MM.1S (cell line): ENCODE data around the gene BLID.

Source experiments
- DNase-seq: peaks from one replicate; pipeline ENCODE4 v3.0.0-alpha.2; 2015
- H2AFZ ChIP-seq: fragments of 300-600 bp; sonication (generic); 2 replicates; pipeline ENCODE4 v1.6.0; 2016; ENCODE audit warnings: antibody characterized with exemption, low read length
- H3F3A ChIP-seq: fragments of 300-600 bp; sonication (generic); 2 replicates; pipeline ENCODE4 v1.6.1; 2016; ENCODE audit warnings: mild to moderate bottlenecking, antibody characterized with exemption, low read length, moderate library complexity, mixed read lengths; ENCODE audit not compliant: insufficient read depth
- H3K27ac ChIP-seq: fragments of 300-600 bp; sonication (generic); 2 replicates; pipeline ENCODE4 v1.5.1; 2016; ENCODE audit warnings: mild to moderate bottlenecking, low read length
- H3K27me3 ChIP-seq: fragments of 300-600 bp; sonication (generic); replicated peaks from 2 replicates; pipeline ENCODE4 v1.6.0; 2016; ENCODE audit warnings: low read length; ENCODE audit not compliant: insufficient read depth
- H3K36me3 ChIP-seq: fragments of 300-600 bp; sonication (generic); replicated peaks from 2 replicates; pipeline ENCODE4 v1.6.1; 2016; ENCODE audit warnings: mild to moderate bottlenecking, low read length, mixed read lengths; ENCODE audit not compliant: insufficient read depth
- H3K4me1 ChIP-seq: fragments of 300-600 bp; sonication (generic); 2 replicates; pipeline ENCODE4 v1.6.1; 2016; ENCODE audit warnings: low read length, mixed read lengths
- H3K4me2 ChIP-seq: fragments of 300-600 bp; sonication (generic); 2 replicates; pipeline ENCODE4 v1.6.0; 2016; ENCODE audit warnings: low read depth, low read length
- H3K4me3 ChIP-seq: fragments of 300-600 bp; sonication (generic); 2 replicates; pipeline ENCODE4 v1.5.1; 2016; ENCODE audit warnings: low read length, mixed read lengths
- H3K79me2 ChIP-seq: fragments of 300-600 bp; sonication (generic); 2 replicates; pipeline ENCODE4 v1.6.1; 2016; ENCODE audit warnings: mixed run types, low read length, mixed read lengths
- H3K9ac ChIP-seq: fragments of 300-600 bp; sonication (generic); 2 replicates; pipeline ENCODE4 v1.6.1; 2016; ENCODE audit warnings: low read length, mixed read lengths
- H3K9me2 ChIP-seq: fragments of 300-600 bp; sonication (generic); replicated peaks from 2 replicates; pipeline ENCODE4 v1.6.1; 2016; ENCODE audit warnings: mild to moderate bottlenecking, low read length, mixed read lengths; ENCODE audit not compliant: insufficient read depth
- H3K9me3 ChIP-seq: fragments of 300-600 bp; sonication (generic); replicated peaks from 2 replicates; pipeline ENCODE4 v1.6.1; 2016; ENCODE audit warnings: mild to moderate bottlenecking, low read length, mixed read lengths; ENCODE audit not compliant: insufficient read depth
- H4K20me1 ChIP-seq: fragments of 300-600 bp; sonication (generic); 2 replicates; pipeline ENCODE4 v1.6.1; 2016; ENCODE audit warnings: mild to moderate bottlenecking, low read length, moderate library complexity, mixed read lengths; ENCODE audit not compliant: insufficient read depth
- EZH2 ChIP-seq: fragments of 300-600 bp; sonication (generic); optimal IDR thresholded peaks from 2 replicates; pipeline ENCODE3; 2017; ENCODE audit warnings: low read depth, mild to moderate bottlenecking, antibody characterized with exemption, low read length, mixed read lengths
- EZH2phosphoT487 ChIP-seq: fragments of 300-600 bp; sonication (generic); IDR thresholded peaks from 2 replicates; pipeline ENCODE4 v1.6.1; 2018; ENCODE audit warnings: antibody characterized with exemption, low read length
- TF ChIP-seq, protein P1 (sequence below): fragments of 300-600 bp; sonication (generic); IDR thresholded peaks from 2 replicates; pipeline ENCODE4 v1.5.1; 2016; ENCODE audit warnings: antibody characterized with exemption, low read length, mixed read lengths

BLID gene

DNA sequence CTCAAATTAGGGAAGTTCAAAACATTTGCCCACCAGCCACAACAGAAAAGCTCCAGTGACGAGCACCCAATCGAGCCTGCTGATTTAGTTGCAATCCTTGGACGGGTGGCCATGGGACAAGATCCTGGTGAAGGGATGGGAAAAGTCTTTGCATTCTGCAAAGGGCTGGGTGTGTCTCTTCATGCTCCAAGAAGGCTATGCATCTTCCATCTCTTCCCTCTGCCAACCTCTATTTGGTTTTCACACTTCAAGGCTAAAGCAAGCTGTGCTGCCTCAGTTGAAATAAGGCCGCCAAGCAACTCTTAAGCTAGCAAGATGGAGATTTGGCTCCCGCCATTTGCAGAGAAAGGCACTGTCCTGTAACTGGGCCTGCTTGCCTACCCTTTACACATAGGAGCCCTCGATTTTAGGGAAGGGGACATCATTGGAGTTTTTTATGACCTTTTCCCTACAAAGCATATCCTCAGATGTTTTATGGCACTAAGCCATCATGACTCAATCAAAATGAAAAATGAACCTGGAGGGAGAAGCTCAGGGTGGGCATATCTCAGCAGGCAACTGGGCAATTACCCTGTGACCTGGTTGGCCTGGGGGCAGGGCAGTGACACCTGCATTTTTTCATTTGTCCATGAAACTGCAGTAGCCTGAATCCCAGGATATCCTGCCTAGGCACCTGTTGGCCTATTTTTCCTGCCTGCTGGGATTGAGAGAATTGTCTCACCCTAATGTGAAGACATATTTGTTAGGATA lies 45.0 kb upstream of the BLID start:
- Histone ChIP-seq H3K9me2 (no peaks in the 10 kb centered on the region), H3K27me3 (no peaks in the 10 kb centered on the region), H3K9me3 (no peaks in the 10 kb centered on the region), H3K79me2 (no peaks in the 10 kb centered on the region), H4K20me1 (no peaks in the 10 kb centered on the region), H3K36me3 (no peaks in the 10 kb centered on the region), H3K4me3 (no peak overlapping the region), H3K27ac (no peak overlapping the region), H3F3A (no peaks in the 10 kb centered on the region), H3K9ac (no peak overlapping the region), H2AFZ (no peak overlapping the region), H3K4me2 (no peak overlapping the region), H3K4me1 (no peaks in the 10 kb centered on the region)
- DNase-seq: no peak
- TF ChIP-seq, protein P1, sequence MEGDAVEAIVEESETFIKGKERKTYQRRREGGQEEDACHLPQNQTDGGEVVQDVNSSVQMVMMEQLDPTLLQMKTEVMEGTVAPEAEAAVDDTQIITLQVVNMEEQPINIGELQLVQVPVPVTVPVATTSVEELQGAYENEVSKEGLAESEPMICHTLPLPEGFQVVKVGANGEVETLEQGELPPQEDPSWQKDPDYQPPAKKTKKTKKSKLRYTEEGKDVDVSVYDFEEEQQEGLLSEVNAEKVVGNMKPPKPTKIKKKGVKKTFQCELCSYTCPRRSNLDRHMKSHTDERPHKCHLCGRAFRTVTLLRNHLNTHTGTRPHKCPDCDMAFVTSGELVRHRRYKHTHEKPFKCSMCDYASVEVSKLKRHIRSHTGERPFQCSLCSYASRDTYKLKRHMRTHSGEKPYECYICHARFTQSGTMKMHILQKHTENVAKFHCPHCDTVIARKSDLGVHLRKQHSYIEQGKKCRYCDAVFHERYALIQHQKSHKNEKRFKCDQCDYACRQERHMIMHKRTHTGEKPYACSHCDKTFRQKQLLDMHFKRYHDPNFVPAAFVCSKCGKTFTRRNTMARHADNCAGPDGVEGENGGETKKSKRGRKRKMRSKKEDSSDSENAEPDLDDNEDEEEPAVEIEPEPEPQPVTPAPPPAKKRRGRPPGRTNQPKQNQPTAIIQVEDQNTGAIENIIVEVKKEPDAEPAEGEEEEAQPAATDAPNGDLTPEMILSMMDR: no peak
- TF ChIP-seq EZH2phosphoT487 (no peak), EZH2 (no peak)

DNA sequence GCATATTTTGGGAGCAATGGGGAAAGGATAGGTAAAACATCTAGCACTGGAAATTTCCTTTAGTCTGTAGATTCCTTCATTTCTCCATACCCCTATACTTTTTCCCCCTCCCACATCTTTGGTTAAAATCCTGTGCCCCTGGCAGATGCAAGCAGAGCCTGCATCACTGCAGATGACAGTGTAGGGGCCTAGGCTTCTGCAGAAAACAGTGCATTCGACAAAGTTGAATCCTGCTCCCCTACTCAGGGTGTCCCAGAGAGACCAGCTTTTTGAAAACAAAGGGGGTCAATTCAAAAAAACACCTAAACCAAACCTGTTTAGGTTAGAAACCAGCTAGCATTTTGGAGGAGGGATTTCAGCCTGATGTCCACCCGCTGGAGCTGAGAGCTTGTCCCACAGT lies 43.8 kb upstream of the BLID start:
- no peaks in the 10 kb centered on the region for H3K79me2 ChIP-seq
- no peak for DNase-seq
- H3K9me2 ChIP-seq: no peaks in the 10 kb centered on the region
- H3K36me3 ChIP-seq: no peaks in the 10 kb centered on the region
- H4K20me1 ChIP-seq: no peaks in the 10 kb centered on the region
- H3K4me1 ChIP-seq: no peaks in the 10 kb centered on the region
- no peaks in the 10 kb centered on the region for H3K9me3 ChIP-seq
- H3K9ac ChIP-seq: no peak overlapping the region
- H3K27me3 ChIP-seq: no peaks in the 10 kb centered on the region
- TF ChIP-seq EZH2 (no peak), EZH2phosphoT487 (no peak)
- TF ChIP-seq, protein P1: no peak
- H3K4me2 ChIP-seq: no peak overlapping the region
- H3F3A ChIP-seq: no peaks in the 10 kb centered on the region
- no peak overlapping the region for H3K4me3 ChIP-seq
- no peak overlapping the region for H2AFZ ChIP-seq
- no peak overlapping the region for H3K27ac ChIP-seq

DNA sequence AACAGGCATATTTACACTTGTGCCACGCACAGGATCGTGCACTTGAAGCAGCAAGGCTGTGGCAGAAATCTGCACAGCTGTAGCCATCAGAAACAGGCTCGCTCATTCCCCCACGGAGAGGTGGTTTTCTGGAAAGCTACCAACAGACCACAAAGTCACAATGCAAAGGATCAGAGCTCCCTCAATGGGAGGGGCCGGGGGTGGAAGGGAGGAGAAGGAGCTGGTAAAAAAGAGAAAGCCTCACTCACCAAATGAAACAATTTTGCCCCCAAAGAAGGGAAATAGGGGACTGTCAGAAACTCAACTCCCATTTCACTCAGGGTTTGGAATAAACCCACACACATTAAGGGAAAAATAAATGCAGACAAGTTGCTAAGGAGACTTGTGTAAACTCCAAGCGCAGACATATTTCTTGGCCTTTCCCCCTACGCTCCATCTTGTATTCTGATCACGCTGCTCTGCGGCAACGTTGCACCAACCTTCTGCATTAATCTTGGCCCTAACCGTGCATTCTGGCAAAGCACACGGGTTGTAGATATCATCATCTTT lies 43.2 kb upstream of the BLID start:
- Histone ChIP-seq H3K4me1 (peaks cover 5% of the 10 kb centered on the region), H3K36me3 (no peaks in the 10 kb centered on the region), H4K20me1 (no peaks in the 10 kb centered on the region), H3K9me3 (no peaks in the 10 kb centered on the region), H3F3A (peaks cover 4% of the 10 kb centered on the region), H3K27me3 (no peaks in the 10 kb centered on the region), H3K4me3 (no peak overlapping the region), H3K9me2 (no peaks in the 10 kb centered on the region), H3K27ac (no peak overlapping the region), H3K9ac (no peak overlapping the region), H3K79me2 (no peaks in the 10 kb centered on the region), H3K4me2 (no peak overlapping the region), H2AFZ (no peak overlapping the region)
- TF ChIP-seq EZH2 (no peak), EZH2phosphoT487 (no peak)
- TF ChIP-seq, protein P1: no peak
- DNase-seq: no peak
